ENCODE measurements around the gene DENND6B.

DNA sequence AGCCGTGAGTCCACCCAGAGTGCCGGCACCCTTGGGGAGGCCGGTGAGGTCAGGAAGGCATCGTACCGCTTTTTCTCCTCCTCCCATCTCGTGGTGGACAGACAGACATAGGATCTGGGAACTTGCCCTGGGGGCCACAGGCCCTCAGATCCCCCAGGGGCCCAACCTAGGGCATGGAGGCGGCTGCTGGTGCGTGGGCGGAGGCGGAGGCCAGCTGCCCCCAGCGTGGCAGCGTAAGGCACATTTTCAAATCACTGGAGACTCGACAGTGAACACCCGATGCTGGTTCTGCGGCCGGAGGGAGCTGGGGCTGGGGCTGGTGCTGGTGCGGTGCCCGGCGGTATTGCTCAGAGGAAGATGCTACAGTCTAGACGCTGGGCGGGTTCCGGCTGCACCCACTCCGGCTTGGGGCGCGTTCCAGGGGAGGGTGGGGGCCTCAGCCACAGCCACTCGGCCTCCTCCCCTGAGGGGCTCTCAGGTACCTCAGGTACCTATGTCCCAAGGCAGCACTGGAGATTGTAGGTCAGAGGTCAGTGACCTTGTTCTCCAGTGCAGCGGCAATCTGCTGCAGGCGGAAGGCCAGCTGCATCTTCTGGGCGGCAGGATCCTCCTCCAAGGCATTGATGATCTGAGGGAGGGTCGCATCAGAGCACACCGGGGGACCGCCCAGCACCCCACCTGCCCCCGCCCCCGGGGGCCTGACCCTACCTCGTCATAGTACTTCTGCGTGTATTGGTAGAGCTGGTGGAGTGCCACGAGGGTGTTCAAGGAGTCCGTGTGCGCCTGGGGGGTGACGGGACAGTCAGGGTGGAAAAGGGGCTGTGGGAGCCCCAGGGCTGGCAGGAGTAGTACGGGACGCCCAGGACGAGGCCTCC, 51.4 kb downstream of the DENND6B start:
- TF ChIP-seq, protein P1, sequence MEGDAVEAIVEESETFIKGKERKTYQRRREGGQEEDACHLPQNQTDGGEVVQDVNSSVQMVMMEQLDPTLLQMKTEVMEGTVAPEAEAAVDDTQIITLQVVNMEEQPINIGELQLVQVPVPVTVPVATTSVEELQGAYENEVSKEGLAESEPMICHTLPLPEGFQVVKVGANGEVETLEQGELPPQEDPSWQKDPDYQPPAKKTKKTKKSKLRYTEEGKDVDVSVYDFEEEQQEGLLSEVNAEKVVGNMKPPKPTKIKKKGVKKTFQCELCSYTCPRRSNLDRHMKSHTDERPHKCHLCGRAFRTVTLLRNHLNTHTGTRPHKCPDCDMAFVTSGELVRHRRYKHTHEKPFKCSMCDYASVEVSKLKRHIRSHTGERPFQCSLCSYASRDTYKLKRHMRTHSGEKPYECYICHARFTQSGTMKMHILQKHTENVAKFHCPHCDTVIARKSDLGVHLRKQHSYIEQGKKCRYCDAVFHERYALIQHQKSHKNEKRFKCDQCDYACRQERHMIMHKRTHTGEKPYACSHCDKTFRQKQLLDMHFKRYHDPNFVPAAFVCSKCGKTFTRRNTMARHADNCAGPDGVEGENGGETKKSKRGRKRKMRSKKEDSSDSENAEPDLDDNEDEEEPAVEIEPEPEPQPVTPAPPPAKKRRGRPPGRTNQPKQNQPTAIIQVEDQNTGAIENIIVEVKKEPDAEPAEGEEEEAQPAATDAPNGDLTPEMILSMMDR (IDR thresholded peaks at IDR 0.05), result no peak
- no peak for TF ChIP-seq POLR2AphosphoS5 (IDR thresholded peaks at IDR 0.05)
